Hepatic stellate cell (primary cell): ENCODE measurements around the gene GP1BA.
"Not testable (repeated sequence)": the region's sequence is repeated elsewhere in the genome, so short reads cannot be mapped to it uniquely, and the experiment has no call there.

Source experiments
- DNase-seq: peaks from one replicate; pipeline ENCODE4 v3.0.0; 2011; ENCODE audit warnings: low spot score

GP1BA gene

GRCh38 chr17:4901648-4902344 lies 30.3 kb upstream of the GP1BA start:
- DNase-seq = no peak

GRCh38 chr17:4902540-4902939 lies 29.5 kb upstream of the GP1BA start:
- DNase-seq = no peak

GRCh38 chr17:4903051-4903818 lies 28.8 kb upstream of the GP1BA start, which contains the start of gene CHRNE:
TSS of gene CHRNE (minus strand) at chr17:4903098. CDS start at chr17:4903063, 35 bp downstream.
- no peak for DNase-seq

- not testable (repeated sequence) for DNase-seq
Measured at GRCh38 chr17:4906642-4907041, 25.4 kb upstream of the GP1BA start.

- DNase-seq = no peak
Measured at GRCh38 chr17:4908301-4908700, 23.8 kb upstream of the GP1BA start.

GRCh38 chr17:4908711-4909496 lies 23.2 kb upstream of the GP1BA start:
- peak; percentile 87 for DNase-seq

GRCh38 chr17:4913994-4914393 lies 18.1 kb upstream of the GP1BA start:
- DNase-seq = no peak

- DNase-seq = not testable (repeated sequence)
Measured at GRCh38 chr17:4914551-4914950, 17.5 kb upstream of the GP1BA start.

GRCh38 chr17:4919511-4920047 lies 12.5 kb upstream of the GP1BA start:
- no peak for DNase-seq

GRCh38 chr17:4920351-4921048 lies 11.6 kb upstream of the GP1BA start:
- no peak for DNase-seq

GRCh38 chr17:4921320-4921719 lies 10.8 kb upstream of the GP1BA start:
- no peak for DNase-seq

- DNase-seq = not testable (repeated sequence)
Measured at GRCh38 chr17:4926577-4927335, 5.3 kb upstream of the GP1BA start.

- DNase-seq = no peak
Measured at GRCh38 chr17:4928881-4929280, 3.2 kb upstream of the GP1BA start.

GRCh38 chr17:4932756-4933155 lies 679 bp downstream of the GP1BA start:
- DNase-seq = no peak

GRCh38 chr17:4933646-4934045 lies 1.6 kb downstream of the GP1BA start:
- DNase-seq = no peak

- peak; percentile 70 for DNase-seq
Measured at GRCh38 chr17:4934173-4934979, 2.3 kb downstream of the GP1BA start.

GRCh38 chr17:4935650-4936049 lies 3.6 kb downstream of the GP1BA start:
- no peak for DNase-seq

- DNase-seq = no peak
Measured at GRCh38 chr17:4936436-4936835, 4.4 kb downstream of the GP1BA start.

GRCh38 chr17:4937553-4937952 lies 5.5 kb downstream of the GP1BA start:
- no peak for DNase-seq

- no peak for DNase-seq
Measured at GRCh38 chr17:4938069-4938491, 6.0 kb downstream of the GP1BA start.
